Endothelial cell of umbilical vein (primary cell): Measurements from ENCODE around the gene DPP10. TPM values are rescaled to one million over a fixed set of nuclear protein-coding genes. Genes with fewer than 3 reads are reported as not detected.

Source experiments
- BruUV-seq: library from RNA; stranded (reverse); fragments of 400-500 nt; replicated peaks from 2 replicates; lab custom pipeline; 2021; lab: Mats Ljungman, UMichigan
- CTCF ChIA-PET: fragments of 300-600, 350-600 bp; sonication (Branson Sonifier 250); formaldehyde crosslinking; loops from one replicate; lab custom pipeline; 2021; ENCODE audit warnings: antibody characterized with exemption, inconsistent platforms; lab: Charles Lee
- POLR2A ChIA-PET: fragments of 300-600, 350-600 bp; sonication (Branson Sonifier 250); formaldehyde crosslinking; loops from one replicate; lab custom pipeline; 2021; ENCODE audit warnings: antibody characterized with exemption, inconsistent platforms; lab: Charles Lee
- DNase-seq: peaks from one replicate; pipeline ENCODE4 v3.0.0-alpha.2; 2011; ENCODE audit warnings: low read depth, low spot score
- FAIRE-seq: peaks from 2 replicates; lab custom pipeline; 2011; peaks lifted over from hg19 to GRCh38; lab: Jason Lieb, UNC
- H2AFZ ChIP-seq: 2 replicates; pipeline ENCODE4 v1.6.0; 2012; ENCODE audit warnings: low read depth, low read length, control low read depth, inconsistent platforms
- H3K27ac ChIP-seq: 2 replicates; pipeline ENCODE4 v1.5.1; 2011; ENCODE audit warnings: low read depth, mild to moderate bottlenecking, control low read depth, low read length, moderate library complexity; ENCODE audit not compliant: insufficient read depth
- H3K27me3 ChIP-seq, 2 experiments: 2 replicates each; pipeline versions ENCODE4 v1.6.0 to v1.6.1; 2011; ENCODE audit warnings: low read length in 2 of 2, mixed read lengths in 1 of 2; ENCODE audit not compliant: control insufficient read depth in 2 of 2, insufficient read depth in 2 of 2
- H3K36me3 ChIP-seq, 2 experiments: 2 replicates in 1 of 2; 3 replicates in 1 of 2; pipeline ENCODE4 v1.5.1; 2011; ENCODE audit warnings: low read length in 2 of 2, mild to moderate bottlenecking in 1 of 2, moderate library complexity in 1 of 2; ENCODE audit not compliant: control insufficient read depth in 2 of 2, insufficient read depth in 2 of 2; ENCODE audit errors: extremely low read depth in 1 of 2
- H3K4me1 ChIP-seq: 3 replicates; pipeline ENCODE4 v1.5.1; 2011; ENCODE audit warnings: mild to moderate bottlenecking, low read length; ENCODE audit not compliant: control insufficient read depth, insufficient read depth; ENCODE audit errors: extremely low read depth
- H3K4me2 ChIP-seq: 2 replicates; pipeline ENCODE4 v1.6.1; 2011; ENCODE audit warnings: low read length, control low read depth, mixed read lengths; ENCODE audit not compliant: insufficient read depth
- H3K4me3 ChIP-seq, 3 experiments: fragments of 200-600 bp in 1 of 3; sonication (generic), shearing (Covaris generic) in 1 of 3; replicated peaks in 1 of 3; 2 replicates each; pipeline ENCODE4 v1.5.1; 2011 to 2016; ENCODE audit warnings: control low read depth in 3 of 3, low read length in 3 of 3, mild to moderate bottlenecking in 2 of 3, inconsistent platforms in 1 of 3, low read depth in 1 of 3, moderate library complexity in 1 of 3; ENCODE audit not compliant: insufficient read depth in 1 of 3
- H3K79me2 ChIP-seq: 2 replicates; pipeline ENCODE4 v1.6.0; 2012; ENCODE audit warnings: low read length, inconsistent platforms; ENCODE audit not compliant: control insufficient read depth, insufficient read depth
- H3K9ac ChIP-seq: replicated peaks from 2 replicates; pipeline ENCODE3; 2011; ENCODE audit warnings: low read length, control low read depth; ENCODE audit not compliant: insufficient read depth; ENCODE audit errors: extremely low read depth
- H3K9me1 ChIP-seq: replicated peaks from 3 replicates; pipeline ENCODE4 v1.6.0; 2011; ENCODE audit warnings: mild to moderate bottlenecking, low read length; ENCODE audit not compliant: control insufficient read depth, insufficient read depth; ENCODE audit errors: extremely low read depth
- H3K9me3 ChIP-seq: replicated peaks from 2 replicates; pipeline ENCODE4 v1.5.1; 2012; ENCODE audit warnings: low read length, inconsistent platforms; ENCODE audit not compliant: control insufficient read depth, insufficient read depth
- H4K20me1 ChIP-seq: replicated peaks from 2 replicates; pipeline ENCODE3; 2011; ENCODE audit warnings: mild to moderate bottlenecking, low read length; ENCODE audit not compliant: control insufficient read depth, insufficient read depth; ENCODE audit errors: extremely low read depth
- EZH2 ChIP-seq: IDR thresholded peaks from 2 replicates; pipeline ENCODE4 v1.6.1; 2012; ENCODE audit warnings: borderline replicate concordance, low read depth, mild to moderate bottlenecking, moderate library complexity, low read length, inconsistent platforms; ENCODE audit not compliant: severe bottlenecking
- FOS ChIP-seq: IDR thresholded peaks from 2 replicates; pipeline ENCODE4 v1.6.1; 2011; ENCODE audit warnings: mild to moderate bottlenecking, low read length, moderate library complexity, borderline replicate concordance; ENCODE audit not compliant: insufficient read depth
- GATA2 ChIP-seq: IDR thresholded peaks from 2 replicates; pipeline ENCODE4 v1.7.0; 2011; ENCODE audit warnings: low read depth, mild to moderate bottlenecking, moderate library complexity, mixed read lengths, low read length; ENCODE audit not compliant: insufficient read length, insufficient read depth
- JUN ChIP-seq: IDR thresholded peaks from 2 replicates; pipeline ENCODE4 v1.6.1; 2011; ENCODE audit warnings: borderline replicate concordance, low read depth; ENCODE audit not compliant: insufficient read length, insufficient read depth
- MYC ChIP-seq: IDR thresholded peaks from one replicate; pipeline ENCODE4 v1.6.1; 2011; ENCODE audit warnings: mild to moderate bottlenecking, low read depth, low read length
- POLR2A ChIP-seq: IDR thresholded peaks from 2 replicates; pipeline ENCODE4 v1.6.1; 2012; ENCODE audit warnings: low read depth, mild to moderate bottlenecking, control low read depth, low read length
- POLR2AphosphoS5 ChIP-seq: IDR thresholded peaks from 2 replicates; pipeline ENCODE4 v1.6.1; 2012; ENCODE audit warnings: low read depth, mild to moderate bottlenecking, control low read depth, low read length, moderate library complexity; ENCODE audit not compliant: insufficient read depth
- dilution Hi-C: fragments of 300-500 bp; cut with MboI; formaldehyde crosslinking; loops from one replicate; pipeline ENCODE4 v1.15.0; 2019; ENCODE audit warnings: low sequenced_read_pairs; ENCODE audit not compliant: extremely low pct_ligation_motif_present
- intact Hi-C: fragments of 100-400 bp; cut with micrococcal nuclease; formaldehyde crosslinking; loops from one replicate; pipeline ENCODE4 v1.10.0; 2022
- polyA plus RNA-seq, 4 experiments: library from polyadenylated mRNA; depleted of rRNA in 3 of 4; stranded (reverse) in 3 of 4; unstranded in 1 of 4; fragments of >200 nt; gene quantifications; 2 replicates each; pipeline versions ENCODE4 v1.2.1 to v1.2.3, GENCODE V29; 2011 to 2012; ENCODE audit warnings: missing spikeins in 1 of 4
- total RNA-seq: library from RNA; stranded (reverse); gene quantifications from 2 replicates; pipeline ENCODE4 v1.2.3, GENCODE V29; 2021
- TF ChIP-seq, protein P1 (sequence below): IDR thresholded peaks from 2 replicates; pipeline ENCODE4 v1.6.1; 2011; ENCODE audit not compliant: insufficient read depth, insufficient read length
- TF ChIP-seq, protein P2 (sequence below), 2 donors: IDR thresholded peaks; 1 replicate in 1 of 2; 2 replicates in 1 of 2; pipeline ENCODE4 v1.5.1; 2011; ENCODE audit warnings: low read length in 2 of 2, mild to moderate bottlenecking in 2 of 2, moderate library complexity in 2 of 2, control low read depth in 1 of 2, inconsistent platforms in 1 of 2, low read depth in 1 of 2; ENCODE audit not compliant: insufficient read depth in 1 of 2; ENCODE audit errors: extremely low read depth in 1 of 2

Gene DPP10
- total and polyA plus RNA-seq, 2 donors (not counting 3 experiments of a cell fraction or from before 2014, with no cell fraction given): not detected

- Histone ChIP-seq H3K36me3 (no peaks in the 10 kb centered on the region), H3K4me3 (no peak overlapping the region), H4K20me1 (no peaks in the 10 kb centered on the region), H3K27me3 (no peaks in the 10 kb centered on the region), H3K4me2 (no peak overlapping the region), H3K9me3 (peaks cover 8% of the 10 kb centered on the region), H3K4me1 (no peaks in the 10 kb centered on the region), H3K79me2 (no peaks in the 10 kb centered on the region), H3K27ac (no peak overlapping the region), H2AFZ (no peak overlapping the region), H3K9ac (no peak overlapping the region), H3K9me1 (no peaks in the 10 kb centered on the region)
- no TSS peak for BruUV-seq
- CTCF ChIA-PET: no interaction called here
- intact Hi-C loops: no loop called here
- no peak for DNase-seq
- POLR2A ChIA-PET: no interaction called here
- TF ChIP-seq POLR2AphosphoS5: no peak
- no peak for TF ChIP-seq JUN
- TF ChIP-seq GATA2: no peak
- TF ChIP-seq, protein P1, sequence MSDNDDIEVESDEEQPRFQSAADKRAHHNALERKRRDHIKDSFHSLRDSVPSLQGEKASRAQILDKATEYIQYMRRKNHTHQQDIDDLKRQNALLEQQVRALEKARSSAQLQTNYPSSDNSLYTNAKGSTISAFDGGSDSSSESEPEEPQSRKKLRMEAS: no peak
- TF ChIP-seq FOS: no peak
- TF ChIP-seq, protein P2, sequence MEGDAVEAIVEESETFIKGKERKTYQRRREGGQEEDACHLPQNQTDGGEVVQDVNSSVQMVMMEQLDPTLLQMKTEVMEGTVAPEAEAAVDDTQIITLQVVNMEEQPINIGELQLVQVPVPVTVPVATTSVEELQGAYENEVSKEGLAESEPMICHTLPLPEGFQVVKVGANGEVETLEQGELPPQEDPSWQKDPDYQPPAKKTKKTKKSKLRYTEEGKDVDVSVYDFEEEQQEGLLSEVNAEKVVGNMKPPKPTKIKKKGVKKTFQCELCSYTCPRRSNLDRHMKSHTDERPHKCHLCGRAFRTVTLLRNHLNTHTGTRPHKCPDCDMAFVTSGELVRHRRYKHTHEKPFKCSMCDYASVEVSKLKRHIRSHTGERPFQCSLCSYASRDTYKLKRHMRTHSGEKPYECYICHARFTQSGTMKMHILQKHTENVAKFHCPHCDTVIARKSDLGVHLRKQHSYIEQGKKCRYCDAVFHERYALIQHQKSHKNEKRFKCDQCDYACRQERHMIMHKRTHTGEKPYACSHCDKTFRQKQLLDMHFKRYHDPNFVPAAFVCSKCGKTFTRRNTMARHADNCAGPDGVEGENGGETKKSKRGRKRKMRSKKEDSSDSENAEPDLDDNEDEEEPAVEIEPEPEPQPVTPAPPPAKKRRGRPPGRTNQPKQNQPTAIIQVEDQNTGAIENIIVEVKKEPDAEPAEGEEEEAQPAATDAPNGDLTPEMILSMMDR (IDR thresholded peaks at IDR 0.05; ENCODE audit: extremely low read depth in 1 of 2, insufficient read depth in 1 of 2, low read depth in 1 of 2, low read length in 2 of 2): no peak
- TF ChIP-seq MYC: no peak
- no peak for TF ChIP-seq POLR2A
- TF ChIP-seq EZH2: no peak
- dilution Hi-C loops: no loop called here
- FAIRE-seq: no peak
Observed at GRCh38 chr2:115848192-115848591, 1405.8 kb downstream of the DPP10 start.
